Activated CD4-positive, alpha-beta memory T cell treated with anti-CD3 and anti-CD28 coated beads, Interleukin-2, amount 10 ng/mL, durations not matched to agents 7 days and 5 days (primary cell): Measurements from ENCODE around the gene CNTN1. TPM values are rescaled to one million over a fixed set of nuclear protein-coding genes. Genes with fewer than 3 reads are reported as not detected.

Source experiments
- CTCF ChIA-PET: fragments of 350-600 bp; sonication (Branson Sonifier 250); formaldehyde crosslinking; loops from one replicate; lab custom pipeline; 2021; ENCODE audit warnings: antibody characterized with exemption, inconsistent platforms; lab: Charles Lee
- POLR2A ChIA-PET: fragments of 350-600 bp; sonication (Branson Sonifier 250); formaldehyde crosslinking; loops from one replicate; lab custom pipeline; 2021; ENCODE audit warnings: antibody characterized with exemption; lab: Charles Lee
- DNase-seq: peaks from one replicate; pipeline ENCODE4 v3.0.0-alpha.2; 2020
- H3K27ac Mint-ChIP-seq: one replicate; pipeline ENCODE4 v1.8.0; 2021; ENCODE audit warnings: mild to moderate bottlenecking, mixed read lengths
- H3K27me3 Mint-ChIP-seq: one replicate; pipeline ENCODE4 v1.8.0; 2021; ENCODE audit warnings: mixed read lengths
- H3K36me3 Mint-ChIP-seq: one replicate; pipeline ENCODE4 v1.8.0; 2021; ENCODE audit warnings: low read depth, mixed read lengths
- H3K4me1 Mint-ChIP-seq: one replicate; pipeline ENCODE4 v1.8.0; 2021; ENCODE audit warnings: mixed read lengths
- H3K4me3 Mint-ChIP-seq: one replicate; pipeline ENCODE4 v1.8.0; 2021; ENCODE audit warnings: mild to moderate bottlenecking, mixed read lengths
- H3K9me3 Mint-ChIP-seq: one replicate; pipeline ENCODE4 v1.8.0; 2021; ENCODE audit warnings: mixed read lengths
- total RNA-seq, 2 experiments: library from RNA; stranded (reverse); gene quantifications; one replicate each; pipeline ENCODE4 v1.2.3, GENCODE V29; 2021

The CNTN1 gene
- total RNA-seq, 2 experiments from 2014 or later, result not detected

- H3K4me1 Mint-ChIP-seq, result no peaks in the 10 kb centered on the region
- POLR2A ChIA-PET, result no interaction called here
- no peak overlapping the region for H3K4me3 Mint-ChIP-seq
- H3K36me3 Mint-ChIP-seq, result no peaks in the 10 kb centered on the region
- peaks cover 2% of the 10 kb centered on the region for H3K9me3 Mint-ChIP-seq
- no peaks in the 10 kb centered on the region for H3K27me3 Mint-ChIP-seq
- CTCF ChIA-PET, result no interaction called here
- H3K27ac Mint-ChIP-seq, result no peak overlapping the region
- no peak for DNase-seq
Observed at GRCh38 chr12:41023836-41024235, 331.6 kb downstream of the CNTN1 start.

- Mint-ChIP-seq H3K9me3 (peaks cover 2% of the 10 kb centered on the region), H3K4me3 (no peak overlapping the region), H3K27ac (no peak overlapping the region), H3K36me3 (no peaks in the 10 kb centered on the region), H3K27me3 (no peaks in the 10 kb centered on the region), H3K4me1 (no peaks in the 10 kb centered on the region)
- no peak for DNase-seq
- CTCF ChIA-PET, result no interaction called here
- POLR2A ChIA-PET, result no interaction called here
Observed at GRCh38 chr12:41026151-41026550, 333.9 kb downstream of the CNTN1 start.

GRCh38 chr12:41032386-41032785, 340.1 kb downstream of the CNTN1 start:
- no peaks in the 10 kb centered on the region for H3K27me3 Mint-ChIP-seq
- CTCF ChIA-PET, result no interaction called here
- no peaks in the 10 kb centered on the region for H3K36me3 Mint-ChIP-seq
- peaks cover 4% of the 10 kb centered on the region for H3K9me3 Mint-ChIP-seq
- H3K4me1 Mint-ChIP-seq, result no peaks in the 10 kb centered on the region
- H3K27ac Mint-ChIP-seq, result no peak overlapping the region
- no peak overlapping the region for H3K4me3 Mint-ChIP-seq
- POLR2A ChIA-PET, result no interaction called here
- no peak for DNase-seq

GRCh38 chr12:41034686-41035085, 342.4 kb downstream of the CNTN1 start:
- DNase-seq, result no peak
- CTCF ChIA-PET, result no interaction called here
- Mint-ChIP-seq H3K4me1 (no peaks in the 10 kb centered on the region), H3K4me3 (no peak overlapping the region), H3K36me3 (no peaks in the 10 kb centered on the region), H3K27ac (no peak overlapping the region), H3K9me3 (peaks cover 2% of the 10 kb centered on the region), H3K27me3 (no peaks in the 10 kb centered on the region)
- POLR2A ChIA-PET, result no interaction called here

GRCh38 chr12:41039461-41039860, 347.2 kb downstream of the CNTN1 start:
- POLR2A ChIA-PET, result no interaction called here
- CTCF ChIA-PET, result no interaction called here
- DNase-seq, result no peak
- H3K27ac Mint-ChIP-seq, result no peak overlapping the region
- H3K4me3 Mint-ChIP-seq, result no peak overlapping the region
- H3K36me3 Mint-ChIP-seq, result no peaks in the 10 kb centered on the region
- H3K4me1 Mint-ChIP-seq, result no peaks in the 10 kb centered on the region
- no peaks in the 10 kb centered on the region for H3K27me3 Mint-ChIP-seq
- no peaks in the 10 kb centered on the region for H3K9me3 Mint-ChIP-seq

- POLR2A ChIA-PET, result no interaction called here
- CTCF ChIA-PET, result no interaction called here
- no peaks in the 10 kb centered on the region for H3K9me3 Mint-ChIP-seq
- no peaks in the 10 kb centered on the region for H3K27me3 Mint-ChIP-seq
- no peak overlapping the region for H3K4me3 Mint-ChIP-seq
- no peak for DNase-seq
- no peak overlapping the region for H3K27ac Mint-ChIP-seq
- H3K36me3 Mint-ChIP-seq, result no peaks in the 10 kb centered on the region
- no peaks in the 10 kb centered on the region for H3K4me1 Mint-ChIP-seq
Observed at GRCh38 chr12:41045509-41045908, 353.3 kb downstream of the CNTN1 start.

- CTCF ChIA-PET, result no interaction called here
- H3K4me1 Mint-ChIP-seq, result no peaks in the 10 kb centered on the region
- H3K4me3 Mint-ChIP-seq, result no peak overlapping the region
Observed at GRCh38 chr12:41049033-41049432, 356.8 kb downstream of the CNTN1 start.

GRCh38 chr12:41051954-41052353, 359.7 kb downstream of the CNTN1 start:
- POLR2A ChIA-PET, result no interaction called here
- no peaks in the 10 kb centered on the region for H3K36me3 Mint-ChIP-seq
- CTCF ChIA-PET, result no interaction called here
- H3K27ac Mint-ChIP-seq, result no peak overlapping the region
- DNase-seq, result no peak
- no peaks in the 10 kb centered on the region for H3K4me1 Mint-ChIP-seq
- no peaks in the 10 kb centered on the region for H3K27me3 Mint-ChIP-seq
- H3K4me3 Mint-ChIP-seq, result no peak overlapping the region
- peaks cover 2% of the 10 kb centered on the region for H3K9me3 Mint-ChIP-seq

More at GRCh38 chr12:41049033-41049432, 356.8 kb downstream of the CNTN1 start:
- no peak for DNase-seq
- H3K27ac Mint-ChIP-seq, result no peak overlapping the region
- peaks cover 2% of the 10 kb centered on the region for H3K9me3 Mint-ChIP-seq
- H3K27me3 Mint-ChIP-seq, result no peaks in the 10 kb centered on the region
- H3K36me3 Mint-ChIP-seq, result no peaks in the 10 kb centered on the region
- POLR2A ChIA-PET, result no interaction called here

- no peaks in the 10 kb centered on the region for H3K27me3 Mint-ChIP-seq
- ChIA-PET POLR2A (no interaction called here), CTCF (no interaction called here)
- H3K4me3 Mint-ChIP-seq, result no peak overlapping the region
- H3K27ac Mint-ChIP-seq, result no peak overlapping the region
- no peak for DNase-seq
- no peaks in the 10 kb centered on the region for H3K4me1 Mint-ChIP-seq
- peaks cover 2% of the 10 kb centered on the region for H3K9me3 Mint-ChIP-seq
- H3K36me3 Mint-ChIP-seq, result no peaks in the 10 kb centered on the region
Observed at GRCh38 chr12:41052441-41052840, 360.2 kb downstream of the CNTN1 start.

- Mint-ChIP-seq H3K27me3 (no peaks in the 10 kb centered on the region), H3K9me3 (peaks cover 2% of the 10 kb centered on the region), H3K36me3 (no peaks in the 10 kb centered on the region), H3K27ac (no peak overlapping the region), H3K4me1 (no peaks in the 10 kb centered on the region), H3K4me3 (no peak overlapping the region)
- ChIA-PET POLR2A (no interaction called here), CTCF (no interaction called here)
- no peak for DNase-seq
Observed at GRCh38 chr12:41053046-41053445, 360.8 kb downstream of the CNTN1 start.

- Mint-ChIP-seq H3K27ac (no peak overlapping the region), H3K36me3 (no peaks in the 10 kb centered on the region)
Observed at GRCh38 chr12:41055875-41056577, 363.8 kb downstream of the CNTN1 start.

GRCh38 chr12:41058266-41058665, 366.0 kb downstream of the CNTN1 start:
- Mint-ChIP-seq H3K27me3 (no peaks in the 10 kb centered on the region), H3K27ac (no peak overlapping the region), H3K36me3 (no peaks in the 10 kb centered on the region), H3K9me3 (no peaks in the 10 kb centered on the region), H3K4me3 (no peak overlapping the region), H3K4me1 (no peaks in the 10 kb centered on the region)
- CTCF ChIA-PET, result no interaction called here
- no peak for DNase-seq
- POLR2A ChIA-PET, result no interaction called here

More at GRCh38 chr12:41055875-41056577, 363.8 kb downstream of the CNTN1 start:
- no peaks in the 10 kb centered on the region for H3K9me3 Mint-ChIP-seq
- no peak overlapping the region for H3K4me3 Mint-ChIP-seq
- CTCF ChIA-PET, result no interaction called here
- H3K4me1 Mint-ChIP-seq, result no peaks in the 10 kb centered on the region
- POLR2A ChIA-PET, result no interaction called here
- no peak for DNase-seq
- no peaks in the 10 kb centered on the region for H3K27me3 Mint-ChIP-seq

- POLR2A ChIA-PET, result no interaction called here
- Mint-ChIP-seq H3K27ac (no peak overlapping the region), H3K27me3 (no peaks in the 10 kb centered on the region), H3K9me3 (no peaks in the 10 kb centered on the region), H3K4me3 (no peak overlapping the region), H3K36me3 (no peaks in the 10 kb centered on the region), H3K4me1 (no peaks in the 10 kb centered on the region)
- DNase-seq, result no peak
- CTCF ChIA-PET, result no interaction called here
Observed at GRCh38 chr12:41061192-41061591, 369.0 kb downstream of the CNTN1 start.

- DNase-seq, result no peak
- Mint-ChIP-seq H3K27ac (no peak overlapping the region), H3K4me3 (no peak overlapping the region), H3K4me1 (no peaks in the 10 kb centered on the region), H3K27me3 (no peaks in the 10 kb centered on the region), H3K36me3 (no peaks in the 10 kb centered on the region), H3K9me3 (no peaks in the 10 kb centered on the region)
- POLR2A ChIA-PET, result no interaction called here
- CTCF ChIA-PET, result no interaction called here
Observed at GRCh38 chr12:41064411-41064810, 372.2 kb downstream of the CNTN1 start.
